Measurements from ENCODE around the gene AKT3.

Gene AKT3

GRCh38 chr1:243441601-243442000 lies 408.4 kb downstream of the AKT3 start:
- no peak overlapping the region for H3K27ac Mint-ChIP-seq
- no peak for TF ChIP-seq CTCF (IDR thresholded peaks at IDR 0.05)
- H3K4me1 Mint-ChIP-seq = peaks cover 4% of the 10 kb centered on the region
- H3K27me3 Mint-ChIP-seq (ENCODE audit: low read depth, poor library complexity) = peaks cover 5% of the 10 kb centered on the region
- DNase-seq = no peak
- H3K36me3 Mint-ChIP-seq (ENCODE audit: low read depth) = no peaks in the 10 kb centered on the region
- H3K4me3 Mint-ChIP-seq = no peak overlapping the region
- no peaks in the 10 kb centered on the region for H3K9me3 Mint-ChIP-seq

- Mint-ChIP-seq H3K27ac (no peak overlapping the region), H3K4me3 (no peak overlapping the region), H3K9me3 (no peaks in the 10 kb centered on the region), H3K4me1 (peaks cover 4% of the 10 kb centered on the region), H3K36me3 (ENCODE audit: low read depth) (no peaks in the 10 kb centered on the region), H3K27me3 (ENCODE audit: low read depth, poor library complexity) (peaks cover 5% of the 10 kb centered on the region)
- no peak for TF ChIP-seq CTCF (IDR thresholded peaks at IDR 0.05)
- DNase-seq = no peak
Observed at GRCh38 chr1:243440406-243440805, 409.6 kb downstream of the AKT3 start.

- Mint-ChIP-seq H3K9me3 (no peaks in the 10 kb centered on the region), H3K27me3 (ENCODE audit: low read depth, poor library complexity) (peaks cover 5% of the 10 kb centered on the region), H3K4me1 (peaks cover 7% of the 10 kb centered on the region), H3K27ac (no peak overlapping the region), H3K4me3 (no peak overlapping the region), H3K36me3 (ENCODE audit: low read depth) (no peaks in the 10 kb centered on the region)
- no peak for TF ChIP-seq CTCF (IDR thresholded peaks at IDR 0.05)
- no peak for DNase-seq
Observed at GRCh38 chr1:243438815-243439214, 411.2 kb downstream of the AKT3 start.
